ENCODE results near the gene MIA.
"Not testable (repeated sequence)": the region's sequence is repeated elsewhere in the genome, so short reads cannot be mapped to it uniquely, and the experiment has no call there.

MIA gene

GRCh38 chr19:40804783-40805242, 29.5 kb downstream of the MIA start:
- no peak for DNase-seq

- no peak for DNase-seq
Observed at GRCh38 chr19:40805258-40805868, 30.0 kb downstream of the MIA start.

- DNase-seq: no peak
Observed at GRCh38 chr19:40806423-40807146, 31.3 kb downstream of the MIA start.

- no peak for DNase-seq
Observed at GRCh38 chr19:40807147-40808020, 32.1 kb downstream of the MIA start.

GRCh38 chr19:40808021-40808325, 32.7 kb downstream of the MIA start:
- DNase-seq: no peak

DNA sequence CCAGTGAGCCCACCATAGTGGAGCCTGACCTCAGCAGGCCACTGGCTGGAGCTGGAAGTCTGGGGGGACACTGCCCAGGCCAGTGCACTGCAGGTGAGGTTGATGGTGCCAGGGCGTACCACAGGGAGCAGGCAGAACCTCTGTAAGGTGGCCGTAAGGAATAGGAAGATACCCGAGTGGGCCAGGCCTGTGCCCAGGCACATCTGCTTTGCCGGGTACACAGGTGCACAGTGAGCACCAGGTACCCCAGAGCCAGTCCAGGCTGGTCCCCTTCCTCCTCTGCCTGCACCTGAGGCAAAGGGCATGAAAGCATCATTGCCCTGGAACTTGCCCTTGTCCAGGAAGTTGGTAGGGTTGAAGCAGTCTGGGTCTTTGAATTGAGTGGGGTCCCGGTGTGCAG, 33.2 kb downstream of the MIA start:
- DNase-seq: no peak

DNA sequence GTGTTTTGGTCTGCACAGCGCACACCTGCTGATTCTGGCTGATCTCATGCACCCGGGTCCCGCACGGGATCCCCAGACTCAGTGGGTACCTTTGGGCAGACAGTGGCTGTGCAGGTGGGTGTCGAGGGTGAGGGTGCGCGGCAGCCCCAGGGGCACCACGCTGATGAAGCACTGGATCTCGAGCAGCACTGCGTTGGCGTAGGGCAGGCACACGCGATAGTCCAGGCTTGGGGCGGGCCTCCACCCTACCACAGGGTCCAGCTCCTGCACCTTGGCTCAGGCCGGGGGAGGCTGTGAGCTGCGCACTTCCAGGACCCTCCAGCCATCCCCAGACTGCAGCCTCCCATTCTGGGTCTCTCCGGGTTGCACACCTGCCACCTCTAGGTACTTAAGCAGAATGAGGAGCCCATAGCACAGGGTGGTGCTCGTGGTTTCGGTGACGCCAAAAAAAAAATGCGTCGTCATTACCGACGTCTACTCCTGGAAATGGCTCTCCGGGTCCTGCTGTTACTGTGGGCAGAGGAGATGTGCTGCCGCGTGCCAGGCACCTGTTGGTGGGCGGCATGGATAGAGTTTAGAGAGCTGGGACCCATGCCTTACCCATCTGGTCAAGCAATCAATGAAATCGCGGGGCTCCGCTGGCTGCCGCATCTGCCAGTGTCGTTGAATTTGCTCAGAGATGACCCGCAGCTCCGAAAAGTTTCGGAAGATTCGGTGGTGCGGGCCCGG, 34.2 kb downstream of the MIA start:
- no peak for DNase-seq

GRCh38 chr19:40810160-40810559, 34.8 kb downstream of the MIA start:
- DNase-seq: no peak

GRCh38 chr19:40810649-40811408, 35.5 kb downstream of the MIA start:
- not testable (repeated sequence) for DNase-seq

DNA sequence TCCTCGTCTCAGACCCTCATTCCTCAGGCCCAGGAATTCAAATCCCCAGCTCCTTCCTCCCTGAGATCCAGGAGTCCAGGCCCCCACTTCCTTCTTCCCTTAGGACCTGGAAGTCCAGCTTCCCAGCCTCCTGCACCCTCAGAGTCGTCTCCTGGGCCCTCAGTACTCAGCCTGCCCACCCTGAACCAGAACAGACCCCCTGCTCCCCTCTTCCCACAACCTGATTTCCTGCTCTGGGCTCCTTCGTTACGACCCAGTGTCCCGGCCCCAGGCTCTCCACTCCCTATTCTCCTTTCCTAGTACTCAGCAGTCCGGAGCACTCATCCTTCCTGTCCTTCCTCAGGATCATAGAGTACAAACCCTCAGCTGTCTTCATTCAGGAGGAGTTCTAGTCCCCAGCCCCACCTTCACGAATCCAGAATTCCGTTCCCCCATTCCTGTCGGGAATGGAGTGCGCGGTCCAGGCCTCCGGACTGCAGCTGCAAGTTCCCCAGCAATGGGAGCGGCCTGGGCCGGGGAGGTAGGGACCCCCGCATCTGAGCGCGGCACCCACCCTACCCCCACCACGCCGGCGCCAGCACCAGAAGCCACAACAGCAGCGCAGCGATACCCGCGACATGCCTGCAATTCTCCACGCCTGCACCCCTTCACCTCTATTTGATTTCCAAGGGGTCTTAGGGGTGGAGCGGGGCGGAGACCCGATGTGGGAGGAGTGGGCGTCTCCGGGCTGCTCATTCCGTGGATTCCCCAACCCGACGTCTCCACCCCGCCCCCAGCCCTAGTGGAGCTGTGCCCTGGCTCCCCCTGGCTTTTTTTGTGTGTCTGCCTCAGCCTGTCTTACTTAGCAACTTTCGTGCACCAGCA, 36.4 kb downstream of the MIA start:
- no peak for DNase-seq

- not testable (repeated sequence) for DNase-seq
Observed at GRCh38 chr19:40812571-40812970, 37.2 kb downstream of the MIA start.

DNA sequence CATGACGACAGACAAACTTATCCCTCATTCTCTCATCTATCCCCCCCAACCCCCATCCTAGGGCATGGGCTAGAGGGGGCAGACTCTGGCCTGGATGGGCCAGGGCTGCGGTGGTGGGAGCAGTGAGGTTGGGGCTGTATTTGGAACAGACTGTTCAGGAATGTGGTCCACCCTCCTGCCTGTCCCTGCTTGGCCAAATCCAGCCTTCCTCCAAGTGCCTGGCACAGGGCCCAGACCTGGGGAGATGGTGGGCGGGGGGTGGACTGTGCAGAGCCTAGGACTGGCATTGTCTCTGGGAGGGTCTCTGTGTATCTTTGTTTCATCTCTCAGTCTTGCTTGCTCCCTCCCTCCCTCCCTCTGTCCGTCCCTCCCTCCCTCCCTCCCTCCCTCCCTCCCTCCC, 37.9 kb downstream of the MIA start:
- DNase-seq: no peak

DNA sequence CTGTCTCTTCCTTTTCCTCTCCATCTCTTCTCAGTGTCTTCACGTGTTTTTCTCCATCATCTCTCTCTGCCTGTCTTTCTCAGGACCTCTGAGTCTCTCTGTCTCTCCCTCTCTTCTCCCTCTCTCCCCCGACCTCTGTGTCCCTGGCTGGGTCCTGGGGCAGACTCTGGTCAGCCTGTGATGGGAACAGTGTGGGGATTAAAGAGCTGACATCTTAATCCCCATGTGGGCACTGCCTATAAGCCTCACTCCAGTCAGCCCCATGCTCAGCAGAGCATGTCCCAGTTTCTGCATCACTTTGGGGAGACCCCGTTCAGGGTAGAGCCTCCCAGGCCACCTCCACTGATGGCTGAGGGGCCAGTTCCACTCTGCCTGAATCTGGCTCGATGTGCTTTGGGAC, 39.9 kb downstream of the MIA start:
- no peak for DNase-seq

- not testable (repeated sequence) for DNase-seq
Observed at GRCh38 chr19:40818480-40819399, 43.4 kb downstream of the MIA start.

GRCh38 chr19:40819479-40820234, 44.3 kb downstream of the MIA start:
- DNase-seq: not testable (repeated sequence)

DNA sequence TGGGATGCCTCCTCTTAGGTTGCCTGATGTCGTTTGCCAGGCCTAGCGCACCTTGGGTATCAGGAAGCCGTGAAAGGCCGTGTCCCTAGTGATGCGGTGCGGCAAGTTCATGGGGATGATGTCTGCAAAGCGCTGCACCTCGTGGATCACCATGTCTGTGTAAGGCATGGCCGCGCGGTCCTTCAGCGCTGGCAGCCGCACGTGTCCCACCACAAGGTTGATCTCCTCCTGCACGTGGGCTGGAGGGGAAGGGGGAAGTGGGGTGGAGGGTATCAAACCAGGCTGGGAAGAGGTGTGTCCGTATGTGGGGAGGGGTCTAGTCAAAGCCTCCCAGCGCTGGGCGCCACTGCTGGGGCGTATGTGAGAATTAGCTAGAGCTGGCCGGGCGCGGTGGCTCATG, 46.8 kb downstream of the MIA start:
- no peak for DNase-seq

DNA sequence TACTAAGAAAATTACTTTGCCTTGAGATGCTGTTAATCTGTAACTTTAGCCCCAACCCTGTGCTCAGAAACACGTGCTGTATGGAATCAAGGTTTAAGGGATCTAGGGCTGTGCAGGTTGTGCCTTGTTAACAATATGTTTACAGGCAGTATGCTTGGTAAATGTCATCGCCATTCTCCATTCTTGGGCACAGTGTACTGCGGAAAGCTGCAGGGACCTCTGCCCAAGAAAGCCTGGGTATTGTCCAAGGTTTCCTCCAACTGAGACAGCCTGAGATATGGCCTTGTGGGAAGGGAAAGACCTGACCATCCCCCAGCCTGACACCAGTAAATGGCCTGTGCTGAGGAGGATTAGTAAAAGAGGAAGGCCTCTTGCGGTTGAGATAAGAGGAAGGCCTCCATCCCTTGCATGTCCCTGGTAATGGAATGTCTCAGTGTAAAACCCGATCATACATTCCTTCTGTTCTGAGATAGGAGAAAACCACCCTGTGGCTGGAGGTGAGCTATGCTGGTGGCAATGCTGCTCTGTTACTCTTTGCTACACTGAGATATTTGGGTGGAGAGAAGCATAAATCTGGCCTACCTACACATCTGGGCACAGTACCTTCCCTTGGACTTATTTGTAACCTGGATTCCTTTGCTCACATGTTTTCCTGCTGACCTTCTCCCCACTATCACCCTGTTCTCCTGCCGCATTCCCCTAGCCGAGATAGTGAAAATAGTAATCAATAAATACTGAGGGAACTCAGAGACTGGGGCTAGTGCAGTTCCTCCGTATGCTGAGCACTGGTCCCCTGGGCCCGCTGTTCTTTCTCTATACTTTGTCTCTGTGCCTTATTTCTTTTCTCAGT, 47.6 kb downstream of the MIA start:
- not testable (repeated sequence) for DNase-seq

DNA sequence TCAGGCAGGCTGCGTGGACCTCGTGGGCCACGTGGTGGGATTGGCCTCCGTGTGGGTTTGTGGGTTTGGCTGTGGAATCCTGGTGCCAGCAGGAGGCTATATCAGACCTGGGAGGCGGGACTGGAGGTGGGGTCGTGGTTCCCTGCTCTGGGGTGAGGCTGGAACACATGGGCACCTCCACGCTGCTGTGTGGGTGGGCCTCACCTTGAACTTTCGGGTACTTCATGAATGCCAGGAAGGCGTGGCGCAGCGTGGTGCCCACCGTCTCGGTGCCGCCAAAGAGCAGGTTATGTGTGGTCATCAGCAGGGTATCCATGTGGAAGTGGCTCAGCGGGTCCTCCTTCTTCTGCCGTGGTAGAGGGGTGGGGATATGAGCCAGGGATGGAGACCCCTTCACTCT, 49.6 kb downstream of the MIA start:
- not testable (repeated sequence) for DNase-seq
